ENCODE data around the gene IFNA5. TPM values are rescaled to one million over a fixed set of nuclear protein-coding genes. Genes with fewer than 3 reads are reported as not detected.

IFNA5 gene
- total and polyA plus RNA-seq, 2 of the 13 experiments (the other 11 are each of a cell fraction or from before 2014, with no cell fraction given): not detected

- no peak for TF ChIP-seq FOXO4 (CRISPR knock-in tag; conservative IDR thresholded peaks at IDR 0.05)
- TF ChIP-seq PLRG1 (conservative IDR thresholded peaks at IDR 0.05): no peak
- TF ChIP-seq CHD2 (IDR thresholded peaks at IDR 0.05; ENCODE audit: low read depth, low read length): no peak
- no peak; the same call in 1 of the 2 replicates for TF ChIP-seq ISX (CRISPR knock-in tag; conservative IDR thresholded peaks at IDR 0.05)
- TF ChIP-seq NR2F2 (IDR thresholded peaks at IDR 0.05; ENCODE audit: borderline replicate concordance, low read depth): no peak
- TF ChIP-seq RFX5 (IDR thresholded peaks at IDR 0.05; ENCODE audit: low read depth, low read length): no peak
- no peak for TF ChIP-seq MIXL1 (CRISPR knock-in tag; IDR thresholded peaks at IDR 0.05)
- peak; percentile 53; the same call in 1 of the 2 replicates for TF ChIP-seq GMEB1 (CRISPR knock-in tag; IDR thresholded peaks at IDR 0.05; ENCODE audit: borderline replicate concordance)
- TF ChIP-seq ATM (IDR thresholded peaks at IDR 0.05; ENCODE audit: borderline replicate concordance): no peak
- TF ChIP-seq EED (CRISPR knock-in tag; IDR thresholded peaks at IDR 0.05): peak; percentile 85; the same call in 1 of the 2 replicates
- TF ChIP-seq CERS6 (CRISPR knock-in tag; IDR thresholded peaks at IDR 0.05): no peak
- TF ChIP-seq ETS1 (CRISPR knock-in tag; IDR thresholded peaks at IDR 0.05): no peak
- TF ChIP-seq MEIS2 (CRISPR knock-in tag; IDR thresholded peaks at IDR 0.05): peak; percentile 51; the same call in 1 of the 2 replicates
- peak; percentile 71; the same call in 1 of the 2 replicates for TF ChIP-seq MAZ (IDR thresholded peaks at IDR 0.05; ENCODE audit: borderline replicate concordance, low read depth, low read length)
- peak; percentile 62; the same call in 1 of the 2 replicates for TF ChIP-seq MAZ (CRISPR knock-in tag; IDR thresholded peaks at IDR 0.05; ENCODE audit: low read depth)
- TF ChIP-seq HMG20A (CRISPR knock-in tag; IDR thresholded peaks at IDR 0.05; ENCODE audit: borderline replicate concordance): no peak
- no peak for TF ChIP-seq ZKSCAN1 (IDR thresholded peaks at IDR 0.05; ENCODE audit: low read length)
- TF ChIP-seq RBM39 (IDR thresholded peaks at IDR 0.05; ENCODE audit: low read depth, low read length, poor library complexity, severe bottlenecking): no peak
- no peak for TF ChIP-seq ZNF644 (CRISPR knock-in tag; IDR thresholded peaks at IDR 0.05; ENCODE audit: low read depth)
- peak; percentile 72; the same call in 1 of the 2 replicates for TF ChIP-seq ZNF784 (CRISPR knock-in tag; IDR thresholded peaks at IDR 0.05; ENCODE audit: borderline replicate concordance)
- no peak for TF ChIP-seq AKAP8 (CRISPR knock-in tag; IDR thresholded peaks at IDR 0.05)
- peak; percentile 10; the same call in 1 of the 2 replicates for TF ChIP-seq FOXA3 (CRISPR knock-in tag; IDR thresholded peaks at IDR 0.05)
- 0 out of 2 replicates have a peak, but pooled peaks have one; percentile 50 for TF ChIP-seq ZNF160 (CRISPR knock-in tag; IDR thresholded peaks at IDR 0.05)
- no peak for TF ChIP-seq ZNF264 (CRISPR knock-in tag; IDR thresholded peaks at IDR 0.05)
Measured at GRCh38 chr9:21334701-21335632, 29.9 kb upstream of the IFNA5 start, which contains the start of gene KLHL9 (continued).

Data from HepG2 (cell line).